Embryonic facial prominence (tissue), 1 donor: ENCODE data around the gene VMP1.
"Not testable (repeated sequence)": the region's sequence is repeated elsewhere in the genome, so short reads cannot be mapped to it uniquely, and the experiment has no call there.

Source experiments
- DNase-seq: peaks from one replicate; pipeline ENCODE4 v3.0.0-alpha.2; 2016; ENCODE audit errors: extremely low spot score

VMP1 gene

DNA sequence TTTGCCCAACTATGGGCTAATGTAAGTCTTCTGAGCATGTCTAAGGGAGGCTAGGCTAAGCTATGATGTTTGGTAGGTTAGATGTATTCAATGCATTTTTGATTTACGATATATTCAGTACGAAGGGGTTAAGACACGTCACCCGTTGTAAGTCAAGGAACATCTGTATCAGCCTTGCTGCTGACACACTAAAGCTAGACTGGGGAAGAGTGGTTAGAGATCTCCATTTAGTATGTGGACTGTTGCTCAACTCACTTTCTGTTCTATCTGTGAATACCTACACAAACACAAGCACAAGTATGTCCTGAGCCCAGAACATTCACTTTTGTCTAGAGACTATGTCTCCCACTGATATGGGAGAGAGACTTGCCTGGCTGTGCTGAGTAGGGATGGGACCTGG, 71.5 kb downstream of the VMP1 start:
- no peak for DNase-seq

DNA sequence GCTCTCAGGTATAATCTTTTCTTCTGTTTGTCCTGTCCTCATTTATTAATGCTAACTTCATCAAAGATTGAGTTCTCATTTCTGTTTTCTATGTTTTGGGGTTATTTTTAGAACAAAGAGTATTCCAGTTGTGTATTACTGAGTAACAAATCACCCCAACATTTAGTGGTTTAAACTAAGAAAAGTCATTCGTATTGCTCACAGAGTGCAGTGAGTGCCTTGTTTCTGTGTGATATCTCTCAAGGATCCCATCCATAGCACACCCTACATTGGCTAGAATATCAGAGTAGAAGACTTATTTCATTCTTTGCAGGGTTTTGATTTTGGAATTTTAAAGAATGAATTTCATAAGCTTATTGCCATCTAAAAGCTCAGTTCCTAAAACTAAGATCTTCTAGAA, 72.1 kb downstream of the VMP1 start:
- no peak for DNase-seq

- not testable (repeated sequence) for DNase-seq
These were observed 73.1 kb downstream of the VMP1 start for GRCh38 chr17:59780548-59780947.

GRCh38 chr17:59783221-59784047, 76.0 kb downstream of the VMP1 start:
- DNase-seq = no peak

- no peak for DNase-seq
These were observed 77.8 kb downstream of the VMP1 start for GRCh38 chr17:59785091-59785799.

- no peak for DNase-seq
These were observed 78.7 kb downstream of the VMP1 start for GRCh38 chr17:59786213-59786535.

- DNase-seq = peak; percentile 68
These were observed 79.3 kb downstream of the VMP1 start for GRCh38 chr17:59786536-59787319.

- not testable (repeated sequence) for DNase-seq
These were observed 82.4 kb downstream of the VMP1 start for GRCh38 chr17:59789849-59790248.

DNA sequence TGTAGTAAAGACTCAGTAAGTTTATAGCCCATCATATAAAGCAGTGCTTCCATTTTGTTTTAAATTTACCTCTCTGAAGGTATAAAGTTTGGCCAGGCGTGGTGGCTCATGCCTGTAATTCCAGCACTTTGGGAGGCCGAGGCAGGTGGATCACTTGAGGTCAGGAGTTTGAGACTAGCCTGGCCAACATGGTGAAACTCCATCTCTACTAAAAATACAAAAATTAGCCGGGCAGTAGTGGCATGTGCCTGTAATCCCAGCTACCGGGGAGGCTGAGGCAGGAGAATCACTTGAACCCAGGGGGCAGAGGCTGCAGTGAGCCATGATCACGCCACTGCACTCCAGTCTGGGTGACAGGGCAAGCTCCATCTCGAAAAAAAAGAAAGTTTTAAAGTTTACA, 83.0 kb downstream of the VMP1 start:
- DNase-seq = not testable (repeated sequence)

DNA sequence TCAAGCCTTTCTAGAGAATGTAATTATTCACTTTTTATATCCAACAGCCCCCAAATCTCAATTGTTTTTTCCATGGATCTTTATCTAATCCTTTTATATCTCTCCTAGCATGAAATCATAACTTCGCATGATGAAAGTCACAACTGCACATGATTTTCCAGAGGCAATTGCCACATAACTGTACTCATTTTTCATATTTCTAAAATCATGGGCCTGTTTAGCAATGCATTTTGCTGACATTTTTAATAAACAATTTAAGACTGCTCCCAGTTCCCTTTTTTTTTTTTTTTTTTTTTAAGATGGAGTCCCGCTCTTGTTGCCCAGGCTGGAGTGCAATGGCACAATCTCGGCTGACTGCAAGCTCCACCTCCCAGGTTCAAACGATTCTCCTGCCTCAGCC, 83.5 kb downstream of the VMP1 start:
- no peak for DNase-seq

DNA sequence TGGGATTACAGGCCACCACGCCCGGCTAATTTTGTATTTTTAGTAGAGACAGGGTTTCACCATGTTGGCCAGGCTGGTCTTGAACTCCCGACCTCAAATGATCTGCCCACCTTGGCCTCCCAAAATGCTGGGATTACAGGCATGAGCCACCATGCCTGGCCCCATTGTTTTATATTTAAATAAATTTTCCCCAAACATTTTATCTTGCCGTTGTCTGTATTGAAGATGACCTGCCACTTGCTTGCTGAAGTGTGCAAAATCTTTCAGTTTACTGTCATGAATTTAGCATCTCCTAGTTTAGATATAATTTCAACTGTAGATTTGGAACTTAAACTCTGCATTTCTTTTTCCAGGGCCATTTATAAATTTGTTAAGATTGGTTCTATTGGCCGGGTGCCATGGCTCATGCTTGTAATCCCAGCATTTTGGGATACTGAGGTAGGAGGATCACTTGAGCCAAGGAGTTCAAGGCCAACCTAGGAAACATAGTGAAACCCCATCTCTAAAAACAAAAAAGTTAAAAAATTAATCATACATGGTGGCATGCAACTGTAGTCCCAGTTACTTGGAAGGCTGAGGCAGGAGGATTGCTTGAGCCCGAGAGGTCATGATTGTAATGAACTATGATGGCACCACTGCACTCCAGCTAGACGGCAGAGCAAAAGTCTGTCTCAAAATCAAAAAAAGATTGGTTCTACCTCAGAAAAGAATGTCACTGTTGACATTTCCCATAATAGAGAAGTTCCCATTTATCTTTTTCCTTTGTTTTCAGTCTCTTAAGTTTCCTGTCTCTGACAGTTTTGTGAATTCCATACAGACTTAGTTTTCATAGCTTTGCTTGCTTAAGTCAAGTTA, 84.4 kb downstream of the VMP1 start:
- no peak for DNase-seq

DNA sequence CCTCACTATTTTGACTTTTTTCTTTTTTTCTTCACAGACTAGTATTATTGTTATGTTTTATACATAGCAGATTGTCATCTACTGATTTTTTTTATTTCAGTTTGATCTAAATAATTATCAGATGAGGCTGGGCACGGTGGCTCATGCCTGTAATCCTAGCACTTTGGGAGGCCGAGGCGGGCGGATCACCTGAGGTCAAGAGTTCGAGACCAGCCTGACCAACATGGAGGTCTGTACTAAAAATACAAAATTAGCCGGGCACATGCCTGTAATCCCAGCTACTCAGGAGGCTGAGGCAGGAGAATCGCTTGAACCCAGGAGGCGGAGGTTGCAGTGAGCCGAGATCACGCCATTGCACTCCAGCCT, 85.0 kb downstream of the VMP1 start:
- not testable (repeated sequence) for DNase-seq

GRCh38 chr17:59793205-59793604, 85.8 kb downstream of the VMP1 start:
- DNase-seq = no peak

- no peak for DNase-seq
These were observed 88.7 kb downstream of the VMP1 start for GRCh38 chr17:59796138-59796537.

GRCh38 chr17:59796785-59797205, 89.3 kb downstream of the VMP1 start:
- no peak for DNase-seq

- no peak for DNase-seq
These were observed 90.7 kb downstream of the VMP1 start for GRCh38 chr17:59798111-59798510.

DNA sequence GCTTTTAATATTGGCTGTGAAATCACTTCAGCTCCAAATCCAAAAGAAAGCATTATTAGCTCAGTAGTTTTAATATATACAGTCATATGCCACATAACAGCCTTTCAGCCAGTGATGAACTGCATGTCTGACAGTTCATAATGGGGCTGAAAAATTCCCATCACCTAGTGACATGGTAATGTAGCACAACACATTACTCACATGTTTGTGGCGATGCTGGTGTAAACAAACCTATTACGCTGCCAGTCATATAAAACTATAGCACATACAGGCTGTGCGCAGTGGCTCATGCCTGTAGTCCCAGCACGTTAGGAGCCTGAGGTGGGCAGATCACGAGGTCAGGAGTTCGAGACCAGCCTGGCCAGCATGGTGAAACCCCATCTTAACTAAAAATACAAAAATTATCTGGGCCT, 93.1 kb downstream of the VMP1 start:
- DNase-seq = no peak

DNA sequence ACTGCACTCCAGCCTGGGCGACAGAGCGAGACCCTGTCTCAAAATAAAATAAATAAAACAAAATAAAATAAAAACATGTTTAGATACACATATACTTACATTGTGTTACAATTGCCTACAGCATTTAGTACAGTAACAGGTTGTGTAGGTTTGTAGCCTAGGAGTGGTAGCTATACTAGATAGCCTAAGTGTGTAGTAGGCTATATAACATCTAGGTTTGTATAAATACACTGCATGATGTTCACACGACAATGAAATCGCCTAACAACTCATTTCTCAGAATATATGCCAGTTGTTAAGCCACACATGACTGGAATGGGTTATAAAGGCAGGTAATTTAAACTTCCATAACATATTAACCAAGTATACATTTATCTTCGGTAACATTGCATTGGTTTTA, 94.7 kb downstream of the VMP1 start:
- DNase-seq = no peak

GRCh38 chr17:59804901-59805465, 97.5 kb downstream of the VMP1 start:
- no peak for DNase-seq

- DNase-seq = not testable (repeated sequence)
These were observed 98.9 kb downstream of the VMP1 start for GRCh38 chr17:59806322-59806721.

- DNase-seq = no peak
These were observed 100.5 kb downstream of the VMP1 start for GRCh38 chr17:59807892-59808509.
